Measurements from ENCODE around the gene TMEM238.

The TMEM238 gene

GRCh38 chr19:55400281-55401087, 16.4 kb upstream of the TMEM238 start:
- DNase-seq, result no peak

GRCh38 chr19:55398200-55398925, 14.3 kb upstream of the TMEM238 start:
- no peak for DNase-seq

- no peak for DNase-seq
Measured at GRCh38 chr19:55392820-55393761, 9.0 kb upstream of the TMEM238 start.

GRCh38 chr19:55391702-55392615, 7.9 kb upstream of the TMEM238 start:
- DNase-seq, result no peak

- DNase-seq, result no peak
Measured at GRCh38 chr19:55391191-55391670, 7.1 kb upstream of the TMEM238 start.

GRCh38 chr19:55390461-55390880, 6.4 kb upstream of the TMEM238 start:
- no peak for DNase-seq

- no peak for DNase-seq
Measured at GRCh38 chr19:55389386-55390317, 5.6 kb upstream of the TMEM238 start.

- DNase-seq, result no peak
Measured at GRCh38 chr19:55387736-55388497, 3.8 kb upstream of the TMEM238 start.

GRCh38 chr19:55386493-55386971, 2.4 kb upstream of the TMEM238 start:
- no peak for DNase-seq

- peak; percentile 99 for DNase-seq
Measured at GRCh38 chr19:55385724-55386492, 1.8 kb upstream of the TMEM238 start, which contains the start of gene RPL28. Gene RPL28 (plus strand): TSS chr19:55385932. CDS start chr19:55386358, 426 bp downstream.

- DNase-seq, result peak; percentile 96
Measured at GRCh38 chr19:55384920-55385723, 1.0 kb upstream of the TMEM238 start.

GRCh38 chr19:55383279-55384130, 587 bp downstream of the TMEM238 start:
- peak; percentile 55 for DNase-seq

GRCh38 chr19:55382522-55383054, 1.5 kb downstream of the TMEM238 start:
- DNase-seq, result no peak

GRCh38 chr19:55382013-55382412, 2.1 kb downstream of the TMEM238 start:
- DNase-seq, result no peak

- no peak for DNase-seq
Measured at GRCh38 chr19:55379174-55379573, 4.9 kb downstream of the TMEM238 start.

- DNase-seq, result no peak
Measured at GRCh38 chr19:55377356-55378131, 6.5 kb downstream of the TMEM238 start.

Data from NCI-H2029 (cell line).